HG03039 (cell line): ENCODE measurements around the gene ZNF462.
"Not testable (repeated sequence)": the region's sequence is repeated elsewhere in the genome, so short reads cannot be mapped to it uniquely, and the experiment has no call there.

Source experiments
- ATAC-seq: cut with Tn5 transposase; IDR thresholded peaks from one replicate; pipeline ENCODE4 v1.9.1; 2021; ENCODE audit warnings: mild to moderate bottlenecking, moderate library complexity; ENCODE audit not compliant: unreplicated experiment

ZNF462 gene

GRCh38 chr9:106885451-106885850, 22.5 kb downstream of the ZNF462 start:
- no peak for ATAC-seq

GRCh38 chr9:106886111-106887046, 23.4 kb downstream of the ZNF462 start:
- no peak for ATAC-seq

- no peak for ATAC-seq
Measured at GRCh38 chr9:106887066-106887465, 24.1 kb downstream of the ZNF462 start.

GRCh38 chr9:106889061-106889590, 26.2 kb downstream of the ZNF462 start:
- no peak for ATAC-seq

GRCh38 chr9:106890608-106891007, 27.6 kb downstream of the ZNF462 start:
- ATAC-seq = no peak

- ATAC-seq = no peak
Measured at GRCh38 chr9:106891286-106891685, 28.3 kb downstream of the ZNF462 start.

GRCh38 chr9:106892632-106893031, 29.7 kb downstream of the ZNF462 start:
- ATAC-seq = no peak

GRCh38 chr9:106893088-106893487, 30.1 kb downstream of the ZNF462 start:
- no peak for ATAC-seq

GRCh38 chr9:106896695-106897094, 33.7 kb downstream of the ZNF462 start:
- no peak for ATAC-seq

GRCh38 chr9:106897236-106897635, 34.3 kb downstream of the ZNF462 start:
- ATAC-seq = no peak

- ATAC-seq = no peak
Measured at GRCh38 chr9:106897751-106898150, 34.8 kb downstream of the ZNF462 start.

- ATAC-seq = not testable (repeated sequence)
Measured at GRCh38 chr9:106900523-106900922, 37.6 kb downstream of the ZNF462 start.

- ATAC-seq = no peak
Measured at GRCh38 chr9:106906129-106906528, 43.2 kb downstream of the ZNF462 start.

GRCh38 chr9:106911951-106912350, 49.0 kb downstream of the ZNF462 start:
- no peak for ATAC-seq

- no peak for ATAC-seq
Measured at GRCh38 chr9:106913276-106913675, 50.3 kb downstream of the ZNF462 start.

GRCh38 chr9:106915851-106916250, 52.9 kb downstream of the ZNF462 start:
- no peak for ATAC-seq

- no peak for ATAC-seq
Measured at GRCh38 chr9:106916466-106917235, 53.7 kb downstream of the ZNF462 start.

- ATAC-seq = no peak
Measured at GRCh38 chr9:106918825-106919509, 56.0 kb downstream of the ZNF462 start.

- no peak for ATAC-seq
Measured at GRCh38 chr9:106920091-106920490, 57.1 kb downstream of the ZNF462 start.

GRCh38 chr9:106920701-106921283, 57.8 kb downstream of the ZNF462 start:
- ATAC-seq = no peak
